ENCODE measurements around the gene MGMT.

Gene MGMT

GRCh38 chr10:129815898-129816655, 349.0 kb downstream of the MGMT start:
- no peak for DNase-seq

- DNase-seq = no peak
Observed at GRCh38 chr10:129816656-129817045, 349.6 kb downstream of the MGMT start.

Measured in activated gamma-delta T cell treated with Interleukin-2 at 50 U/mL for 16 hours (primary cell).